GM18868 (cell line): ENCODE measurements around the gene GRM1.
"Not testable (repeated sequence)": the region's sequence is repeated elsewhere in the genome, so short reads cannot be mapped to it uniquely, and the experiment has no call there.

Experiments
- ATAC-seq: cut with Tn5 transposase; IDR thresholded peaks from one replicate; pipeline ENCODE4 v1.9.1; 2021; ENCODE audit warnings: mild to moderate bottlenecking, moderate library complexity; ENCODE audit not compliant: unreplicated experiment

Gene GRM1

DNA sequence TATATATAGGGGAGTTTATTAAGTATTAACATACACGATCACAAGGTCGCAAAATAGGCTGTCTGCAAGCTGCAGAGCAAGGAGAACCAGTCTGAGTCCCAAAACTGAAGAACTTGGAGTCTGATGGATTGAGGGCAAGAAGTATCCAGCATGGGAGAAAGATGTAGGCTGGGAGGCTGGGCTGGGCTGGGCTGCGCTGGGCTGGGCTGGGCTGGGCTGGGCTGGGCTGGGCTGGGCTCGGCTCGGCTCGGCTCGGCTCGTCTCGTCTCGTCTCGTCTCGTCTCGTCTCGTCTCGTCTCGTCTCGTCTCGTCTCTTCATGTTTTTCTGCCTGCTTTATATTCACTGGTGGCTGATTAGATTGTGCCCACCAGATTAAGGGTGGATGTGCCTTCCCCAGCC, 238.6 kb downstream of the GRM1 start:
- no peak for ATAC-seq

DNA sequence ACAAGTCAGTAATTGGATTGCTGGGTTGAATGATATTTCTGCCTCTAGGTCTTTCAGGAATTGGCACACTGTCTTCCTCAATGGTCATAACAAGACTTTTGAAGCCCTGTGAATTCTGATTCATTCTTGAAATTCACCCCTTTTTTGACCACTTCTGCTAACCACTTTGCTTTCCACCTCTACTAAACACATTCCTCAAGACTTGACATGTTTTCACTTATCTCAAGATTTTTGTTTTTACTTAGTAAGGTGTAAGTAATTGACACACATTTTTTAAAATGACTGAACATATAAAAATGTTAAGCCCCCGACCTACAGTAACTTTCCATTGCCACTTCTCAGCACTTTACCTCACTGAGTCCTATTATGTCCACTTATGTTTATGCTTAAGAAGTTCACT, 239.1 kb downstream of the GRM1 start:
- ATAC-seq = no peak

DNA sequence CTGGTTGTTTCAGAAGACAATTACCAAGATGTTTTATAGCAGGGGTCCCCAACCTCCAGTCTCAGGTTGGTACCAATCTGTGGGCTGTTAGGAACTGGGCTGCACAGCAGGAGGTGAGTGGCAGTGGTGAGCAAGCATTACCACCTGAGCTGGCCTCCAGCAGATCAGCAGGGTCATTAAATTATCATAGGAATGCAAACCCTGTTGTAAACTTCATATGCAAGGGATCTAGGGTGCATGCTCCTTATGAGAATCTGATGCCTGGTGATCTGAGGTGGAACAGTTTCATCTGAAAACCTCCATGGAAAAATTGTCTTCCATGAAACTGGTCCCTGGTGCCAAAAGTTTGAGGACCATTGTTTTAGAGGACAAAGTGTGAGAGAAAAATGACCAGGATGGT, 240.6 kb downstream of the GRM1 start:
- ATAC-seq = no peak

DNA sequence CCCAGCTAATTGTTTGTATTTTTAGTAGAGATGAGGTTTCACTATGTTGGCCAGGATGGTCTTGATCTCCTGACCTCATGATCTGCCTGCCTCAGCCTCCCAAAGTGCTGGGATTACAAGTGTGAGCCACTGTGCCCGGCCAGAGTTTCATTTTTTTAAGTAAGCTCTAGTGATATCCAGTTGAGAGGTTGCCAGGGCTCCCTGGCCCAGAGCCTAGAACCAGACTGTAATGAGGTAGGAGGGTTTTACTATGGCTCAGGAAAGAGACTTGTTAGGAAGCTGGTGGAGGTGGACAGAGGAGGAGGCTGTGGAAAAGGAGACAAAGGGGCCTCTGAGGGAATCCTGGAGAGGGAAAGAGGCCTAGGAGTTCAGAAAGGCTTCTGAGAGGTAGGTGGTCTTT, 242.3 kb downstream of the GRM1 start:
- not testable (repeated sequence) for ATAC-seq

DNA sequence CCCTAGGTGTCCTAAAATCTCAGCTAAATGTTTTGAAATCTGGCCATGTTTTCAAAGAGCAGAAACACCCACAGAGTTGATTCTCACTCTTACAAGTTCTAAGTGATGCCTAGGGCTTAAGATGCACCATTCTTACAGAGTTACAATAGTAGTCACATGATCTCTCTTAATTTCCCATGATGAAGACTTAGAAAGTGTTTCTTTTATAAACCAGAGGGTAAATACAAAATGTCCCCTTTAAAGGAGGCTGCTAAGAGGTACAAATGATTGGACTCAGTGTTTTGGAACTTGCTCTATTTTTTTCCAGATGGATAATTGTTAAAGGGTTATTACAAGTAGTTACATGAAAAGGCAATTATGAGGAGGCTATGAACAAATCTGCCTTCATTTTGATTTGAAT, 244.6 kb downstream of the GRM1 start:
- no peak for ATAC-seq

DNA sequence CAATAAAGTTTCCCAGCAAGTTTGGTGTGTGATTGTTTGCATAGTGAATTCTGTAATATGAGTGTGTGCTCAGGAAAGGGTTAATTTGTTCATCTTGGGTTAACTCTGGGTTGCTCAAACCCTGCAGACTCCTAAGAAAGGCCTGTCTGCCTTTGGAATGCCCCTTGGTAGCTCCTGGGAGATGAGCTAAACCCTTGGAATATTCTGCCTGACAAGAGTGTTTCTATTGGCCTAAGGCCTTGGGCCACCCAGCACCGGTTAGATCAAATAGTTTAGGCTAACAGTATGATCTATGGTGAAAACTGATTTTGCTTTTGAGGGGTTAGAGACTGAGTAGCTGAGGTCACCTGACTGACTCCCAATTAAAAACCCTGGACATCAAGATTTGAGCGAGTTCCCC, 248.3 kb downstream of the GRM1 start:
- no peak for ATAC-seq

DNA sequence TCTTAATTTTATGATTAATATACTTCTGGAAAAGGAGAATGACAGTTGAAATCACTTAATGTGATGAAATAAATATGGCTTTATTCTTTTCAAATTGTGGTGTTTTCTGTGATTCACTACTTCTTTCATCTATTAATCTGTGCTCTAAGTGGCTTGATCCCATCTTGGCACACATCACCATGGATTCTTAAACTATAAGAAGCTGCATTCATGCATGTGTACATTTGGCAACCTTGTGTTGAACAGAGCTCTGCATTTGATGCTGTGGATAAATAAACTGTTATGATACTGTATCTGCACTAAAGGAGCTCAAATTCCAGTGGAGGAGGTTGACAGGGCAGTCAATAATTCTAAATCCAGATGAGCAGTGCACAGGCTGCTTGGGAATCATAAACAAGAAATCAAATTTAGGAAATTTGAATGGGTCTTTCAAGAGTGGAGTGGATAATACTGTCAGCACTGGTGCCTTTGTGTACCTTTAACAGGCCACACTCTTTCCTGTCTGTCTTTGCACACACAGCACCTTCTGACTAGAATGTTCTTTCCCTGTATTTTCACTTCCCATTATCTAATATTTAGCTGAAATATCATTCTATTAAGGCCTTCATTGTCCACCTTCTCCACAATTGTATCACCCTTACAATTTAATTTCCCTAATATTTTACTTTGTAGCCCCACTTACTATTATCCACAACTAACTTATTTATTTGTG, 252.9 kb downstream of the GRM1 start:
- peak; percentile 85 for ATAC-seq

DNA sequence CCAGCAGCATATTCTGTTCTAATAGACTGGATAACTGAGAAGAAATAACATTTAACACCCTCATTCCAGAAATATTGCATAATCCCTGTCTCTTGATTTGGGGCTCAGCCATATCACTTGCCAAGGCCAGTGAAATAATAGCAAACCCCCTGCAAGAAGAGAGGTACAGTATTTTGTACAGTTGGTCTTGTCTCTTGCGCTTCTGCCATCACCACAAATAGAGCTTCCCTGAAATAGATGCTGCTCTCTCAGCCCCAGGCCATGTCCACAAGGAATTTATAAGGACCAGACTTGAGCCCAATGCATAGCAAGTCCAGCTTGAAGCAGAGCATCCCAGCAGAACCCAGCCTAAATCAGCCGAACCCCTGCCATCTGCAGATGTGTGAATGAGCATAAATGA, 254.0 kb downstream of the GRM1 start:
- no peak for ATAC-seq

DNA sequence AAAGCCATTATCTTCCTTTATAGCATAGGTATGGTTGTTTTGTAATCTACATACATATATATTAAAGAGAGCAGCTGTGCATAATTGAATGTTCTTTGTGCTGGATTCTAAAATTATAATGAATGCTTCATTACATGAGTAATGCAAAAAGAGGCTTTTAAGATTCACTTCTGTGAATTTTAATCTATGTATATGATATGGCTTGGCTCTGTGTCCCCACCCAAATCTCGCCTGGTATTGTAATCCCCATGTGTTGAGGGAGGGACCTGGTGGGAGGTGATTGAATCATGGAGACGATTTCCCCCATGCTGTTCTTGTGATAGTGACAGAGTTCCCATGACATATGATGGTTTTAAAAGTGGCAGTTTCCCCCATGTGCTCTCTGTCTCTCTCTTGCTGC, 255.4 kb downstream of the GRM1 start:
- ATAC-seq = no peak

DNA sequence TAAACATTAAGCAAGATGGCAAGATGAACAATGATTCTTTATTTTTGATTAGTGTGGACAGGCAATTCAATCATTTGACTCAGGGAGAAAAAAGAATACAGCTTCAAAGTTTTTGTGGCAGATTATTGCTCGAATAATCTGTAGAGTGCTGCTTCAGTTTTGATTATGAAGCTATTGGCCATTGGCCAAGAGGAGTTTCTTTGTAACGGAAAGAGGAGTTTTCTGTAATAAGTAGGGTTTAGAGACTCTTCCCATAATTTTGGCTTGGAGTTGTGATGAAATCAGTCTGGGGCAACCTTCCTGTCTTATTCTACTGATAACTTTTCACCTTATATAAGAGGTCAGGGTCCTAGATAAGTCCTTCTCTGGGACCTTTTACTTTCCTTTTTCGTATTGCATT, 258.1 kb downstream of the GRM1 start:
- no peak for ATAC-seq

DNA sequence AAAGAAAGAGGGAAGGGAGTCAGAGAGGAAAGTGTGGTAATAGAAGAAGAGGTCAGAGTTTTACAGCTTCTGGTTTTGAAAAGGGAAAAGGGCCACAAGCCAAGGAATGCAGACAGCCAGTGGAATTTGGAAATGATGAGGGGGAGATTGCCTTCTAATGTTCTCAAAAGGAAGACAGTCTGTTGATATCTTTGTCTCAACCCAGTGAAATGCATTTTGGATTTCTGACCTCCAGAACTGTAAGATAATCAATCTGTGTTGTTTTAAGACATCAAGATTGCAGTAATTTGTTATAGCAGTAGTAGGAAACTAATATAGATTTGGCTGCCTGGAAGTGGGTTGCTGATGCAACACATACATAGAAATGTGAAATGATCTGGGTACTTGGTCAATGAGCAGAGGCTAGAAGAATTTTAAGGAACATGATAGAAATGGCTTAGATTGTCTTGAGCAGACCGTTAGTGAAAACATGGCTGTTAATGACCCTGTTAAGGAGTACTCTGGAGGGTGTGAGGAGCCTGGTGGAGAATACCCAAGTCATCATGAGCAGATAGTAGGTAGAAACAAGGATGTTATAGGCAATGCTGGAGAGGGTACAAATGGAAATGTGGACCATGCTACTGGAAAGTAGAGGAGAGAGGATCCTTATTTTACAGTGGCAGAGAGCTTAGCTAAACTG, 259.0 kb downstream of the GRM1 start:
- ATAC-seq = no peak

DNA sequence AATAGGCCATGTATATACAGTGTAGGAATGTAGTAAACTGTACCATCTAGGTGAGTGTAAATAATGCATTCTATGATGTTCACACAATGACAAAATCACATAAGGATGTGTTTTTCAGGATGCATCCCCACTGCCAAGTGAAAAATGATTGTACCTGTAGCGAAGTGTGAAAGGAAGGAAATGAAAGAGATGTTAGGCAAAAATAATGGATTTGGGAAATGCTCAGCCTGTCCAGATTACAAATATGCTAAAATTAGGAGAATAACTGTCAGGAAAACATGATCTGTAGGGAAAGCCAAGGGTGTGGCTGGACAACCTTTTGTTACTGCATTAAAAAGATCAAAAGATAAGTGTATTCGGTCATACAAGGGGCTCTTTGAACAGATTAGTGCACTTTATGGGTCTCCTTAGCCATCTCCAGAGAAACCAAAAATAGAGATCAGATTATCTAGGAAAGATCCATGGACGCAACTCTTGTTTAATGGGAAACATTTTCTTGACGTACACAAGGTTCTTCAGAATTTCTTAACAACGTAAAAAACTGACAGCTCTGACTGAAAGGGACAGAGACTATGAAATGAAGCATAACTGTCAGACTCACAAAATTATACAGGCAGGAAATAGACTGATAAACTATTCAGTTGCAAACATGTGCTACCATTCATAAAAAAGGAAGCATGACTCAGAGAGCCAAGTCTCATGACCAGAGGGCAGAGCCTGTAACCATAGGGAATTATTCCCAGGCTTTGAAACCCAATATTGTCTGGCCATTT, 261.1 kb downstream of the GRM1 start:
- peak; percentile 50 for ATAC-seq

DNA sequence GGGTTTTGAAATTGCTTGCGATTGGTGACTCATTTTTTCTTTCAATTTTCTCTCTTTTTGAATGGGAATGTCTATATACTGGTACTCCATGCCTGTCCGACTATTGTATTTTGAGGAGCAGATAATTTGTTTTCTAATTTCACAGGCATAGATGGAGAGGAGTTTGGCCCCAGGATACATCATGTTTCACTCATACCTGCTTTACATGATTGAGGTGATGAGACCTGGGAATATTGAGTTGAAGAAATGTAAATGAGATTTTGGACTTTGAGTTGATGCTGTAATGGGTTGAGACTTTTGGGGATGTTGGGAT, 261.7 kb downstream of the GRM1 start:
- peak; percentile 8 for ATAC-seq

DNA sequence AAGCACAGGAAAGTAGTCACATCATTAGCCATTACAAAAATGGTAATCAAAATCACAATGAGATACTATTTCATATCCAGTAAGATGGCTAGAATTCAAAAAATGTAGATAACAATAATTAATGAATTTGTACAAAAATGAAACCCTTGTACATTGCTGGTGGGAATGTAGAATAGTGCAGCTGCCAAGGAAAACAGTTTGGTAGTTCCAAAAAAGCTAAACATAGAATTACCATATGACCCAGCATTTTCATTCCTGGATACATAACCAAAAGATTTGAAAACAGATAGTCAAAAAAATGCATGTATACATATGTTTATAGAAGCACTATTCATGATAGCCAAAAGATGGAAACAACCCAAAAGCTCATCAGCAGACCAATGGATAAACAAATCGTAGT, 263.6 kb downstream of the GRM1 start:
- no peak for ATAC-seq

DNA sequence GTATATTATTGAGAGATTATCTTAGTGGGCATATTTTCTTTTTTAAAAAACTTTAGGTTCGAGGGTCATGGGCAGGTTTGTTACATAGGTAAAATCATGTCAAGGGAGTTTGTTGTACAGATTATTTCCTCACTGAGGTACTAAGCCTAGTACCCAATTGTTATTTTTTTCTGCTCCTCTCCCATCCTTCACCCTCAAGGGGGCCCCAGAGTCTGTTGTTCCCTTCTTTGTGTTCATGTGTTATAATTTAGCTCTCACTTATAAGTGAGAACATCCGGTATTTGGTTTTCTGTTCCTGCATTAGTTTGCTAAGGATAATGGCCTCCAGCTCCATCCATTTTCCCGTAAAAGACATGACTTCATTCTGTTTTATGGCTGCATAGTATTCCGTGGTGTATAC, 266.8 kb downstream of the GRM1 start:
- ATAC-seq = no peak

DNA sequence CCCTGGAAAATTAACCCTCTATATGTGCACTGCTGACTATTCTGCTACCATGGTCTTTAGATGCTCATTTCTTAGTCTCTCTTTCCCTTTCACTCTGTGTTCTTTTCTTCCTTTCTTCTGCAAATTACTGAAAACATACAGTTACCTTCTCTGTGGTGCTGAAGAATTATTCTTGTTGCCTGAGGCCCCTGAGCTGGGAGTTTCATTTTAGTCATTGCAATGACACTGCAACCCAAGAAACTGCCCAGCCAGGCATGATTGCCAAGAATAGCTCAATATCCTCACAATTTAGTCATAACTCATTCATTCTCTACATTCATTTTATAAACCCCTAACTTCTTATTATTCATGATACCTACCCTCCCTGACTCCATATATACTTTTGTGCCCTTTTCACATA, 269.0 kb downstream of the GRM1 start:
- peak; percentile 64 for ATAC-seq

DNA sequence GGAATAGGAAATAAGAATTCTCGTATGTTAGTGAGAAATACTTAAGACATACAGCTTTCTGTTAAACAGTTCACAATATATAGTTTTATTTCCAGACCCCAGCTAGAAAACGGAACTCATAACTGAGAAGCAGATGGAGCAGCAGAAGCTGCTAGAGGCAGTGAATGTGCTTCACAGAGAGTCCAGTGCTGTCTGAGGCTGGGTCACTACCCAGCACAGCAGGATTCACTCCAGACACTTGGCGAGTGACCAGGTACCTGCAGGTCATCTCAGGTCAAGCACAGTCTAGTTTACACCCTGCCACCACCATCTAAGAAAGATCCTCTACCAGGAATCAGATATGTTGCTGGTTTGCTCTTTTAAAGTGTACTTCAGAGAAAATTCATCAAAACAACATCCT, 271.7 kb downstream of the GRM1 start:
- ATAC-seq = no peak

DNA sequence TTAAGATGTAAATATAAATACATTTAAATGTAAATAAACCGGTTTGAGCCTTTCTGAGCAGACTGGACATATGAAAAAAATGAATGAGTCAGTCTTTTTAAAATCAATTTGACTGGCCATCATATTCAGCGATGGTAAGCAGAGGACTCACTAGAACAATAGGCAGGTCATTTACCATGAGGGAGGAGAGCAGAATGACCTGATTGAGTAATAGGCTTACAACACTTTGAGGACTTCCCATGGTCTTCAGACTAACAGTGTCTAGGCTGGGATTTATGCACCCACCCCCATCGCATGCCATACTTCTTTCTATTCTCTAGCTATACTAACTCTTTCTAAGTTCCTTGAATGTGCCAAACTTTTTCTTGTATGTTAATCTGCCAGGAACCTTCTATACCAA, 272.9 kb downstream of the GRM1 start:
- ATAC-seq = no peak

DNA sequence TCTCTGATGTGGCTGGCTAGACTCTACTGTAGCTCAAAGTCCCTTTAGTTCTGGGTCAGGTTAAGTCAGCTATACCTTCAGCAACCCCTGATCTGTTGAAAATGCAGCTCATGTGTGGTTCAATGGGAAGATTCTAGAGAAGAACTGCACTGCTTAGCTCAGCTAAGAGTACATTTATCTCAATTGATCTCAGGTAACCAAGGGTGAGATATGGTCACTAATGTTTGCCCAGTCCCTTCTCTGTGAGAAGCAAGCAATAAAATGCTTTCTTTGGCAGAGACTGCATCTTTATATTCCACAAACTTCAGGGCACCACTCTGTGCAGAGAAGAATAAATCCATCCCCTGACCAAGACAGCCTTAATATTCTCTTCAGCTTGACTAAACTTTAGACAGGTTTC, 274.1 kb downstream of the GRM1 start:
- no peak for ATAC-seq

DNA sequence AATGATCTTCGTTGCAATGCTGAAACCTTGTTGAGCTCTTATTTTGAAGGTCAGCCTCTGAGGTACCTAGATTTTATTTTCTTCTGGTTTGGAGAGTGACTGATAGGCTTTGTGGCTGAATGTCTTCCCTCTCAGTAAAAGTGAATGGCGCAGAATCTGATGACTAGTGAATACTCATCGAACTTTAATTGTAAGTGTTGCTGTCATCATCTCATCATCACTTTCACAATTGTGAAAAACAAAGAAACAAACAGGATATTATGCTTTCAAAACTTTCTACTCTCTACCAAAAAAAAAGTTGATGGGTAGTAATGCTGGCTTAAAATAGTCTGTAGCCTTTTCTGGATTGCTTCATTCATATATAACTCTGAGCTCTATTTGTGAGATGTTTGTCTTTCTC, 275.3 kb downstream of the GRM1 start:
- no peak for ATAC-seq

DNA sequence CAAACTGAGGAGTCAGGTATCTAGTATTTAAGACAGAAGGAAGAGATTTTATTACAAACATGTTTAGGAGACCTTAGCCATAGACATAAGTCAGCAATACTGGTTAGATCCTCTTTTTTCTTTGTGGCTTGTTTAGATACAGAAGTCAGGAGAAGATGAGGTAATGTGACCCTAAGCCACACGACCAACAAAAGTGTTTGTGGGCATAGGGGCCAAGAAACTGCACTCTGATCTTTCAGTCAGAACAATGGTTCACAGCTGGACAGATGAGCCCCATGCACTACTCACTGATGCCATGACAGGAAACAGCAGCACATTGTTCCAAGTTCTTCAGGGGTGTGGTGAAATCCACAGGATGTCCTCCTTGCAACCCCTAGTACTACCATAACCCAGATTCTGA, 276.2 kb downstream of the GRM1 start:
- ATAC-seq = no peak

DNA sequence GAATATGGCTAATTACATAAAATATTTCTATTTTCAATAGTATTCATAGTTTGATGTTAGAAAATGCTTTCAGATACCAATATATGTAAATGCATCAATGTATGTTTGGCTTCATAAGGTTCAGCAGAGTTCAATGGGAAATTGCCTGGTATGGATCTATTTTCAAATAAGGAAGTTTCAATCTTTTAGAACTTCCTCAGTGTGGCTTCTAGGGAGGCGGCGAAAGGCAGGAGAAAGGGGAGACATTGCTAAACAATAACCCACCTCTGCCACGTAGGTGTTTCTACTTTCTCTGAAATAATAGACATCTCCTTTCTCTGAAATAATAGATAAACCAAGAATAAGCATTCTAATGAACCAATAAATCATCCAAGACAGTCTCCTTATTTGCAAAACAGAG, 277.1 kb downstream of the GRM1 start:
- no peak for ATAC-seq
